Mesodermal cell (in vitro differentiated cells): ENCODE data around the gene SMCHD1. TPM values are rescaled to one million over a fixed set of nuclear protein-coding genes. Genes with fewer than 3 reads are reported as not detected.

Source experiments
- H3K27ac ChIP-seq: 2 replicates; pipeline ENCODE4 v1.7.0; 2013; ENCODE audit warnings: mild to moderate bottlenecking, low read depth, low read length, moderate library complexity; ENCODE audit not compliant: severe bottlenecking
- H3K36me3 ChIP-seq: 2 replicates; pipeline ENCODE4 v1.7.1; 2013; ENCODE audit warnings: mild to moderate bottlenecking, low read length, moderate library complexity; ENCODE audit not compliant: control insufficient read depth, insufficient read depth
- H3K4me1 ChIP-seq: one replicate; pipeline ENCODE4 v1.7.1; 2013; ENCODE audit warnings: mild to moderate bottlenecking, low read length; ENCODE audit not compliant: insufficient read depth, control insufficient read depth, poor library complexity, severe bottlenecking
- H3K4me3 ChIP-seq: 2 replicates; pipeline ENCODE4 v1.7.0; 2013; ENCODE audit warnings: low read length, control low read depth, mild to moderate bottlenecking; ENCODE audit not compliant: insufficient read depth, poor library complexity, severe bottlenecking; ENCODE audit errors: extremely low read depth
- H3K9me3 ChIP-seq: 2 replicates; pipeline ENCODE4 v1.7.1; 2013; ENCODE audit warnings: mild to moderate bottlenecking, low read length, moderate library complexity; ENCODE audit not compliant: control insufficient read depth
- WGBS, 2 experiments: methylation state at CpG; one replicate each; pipeline ENCODE4 v1.1.5; 2013; ENCODE audit warnings: missing lambda C conversion rate in 2 of 2; ENCODE audit not compliant: insufficient coverage in 2 of 2; 5-methylcytosine and 5-hydroxymethylcytosine counted together
- polyA plus RNA-seq, 2 experiments: library from polyadenylated mRNA; stranded (reverse); fragments of 50-300 nt; gene quantifications; one replicate each; pipeline ENCODE4 v1.2.3, GENCODE V29; 2013

The SMCHD1 gene
- polyA plus RNA-seq (2013, experiment 1 of 2): 31.3 TPM
- 40.0 TPM for polyA plus RNA-seq (2013, experiment 2 of 2)

GRCh38 chr18:2655178-2655953 lies at the start of gene SMCHD1:
SMCHD1 (plus strand) TSS chr18:2655726; CDS start chr18:2656076, 350 bp downstream.
- peaks cover under 1% of the 10 kb centered on the region for H3K36me3 ChIP-seq
- H3K4me3 ChIP-seq: peak within 1 kb of the TSS; percentile 92
- peaks cover 4% of the 10 kb centered on the region for H3K4me1 ChIP-seq
- H3K27ac ChIP-seq: peak within 1 kb of the TSS; percentile 91
- no peaks in the 10 kb centered on the region for H3K9me3 ChIP-seq
- WGBS, 2 experiments: 0% methylated on average over 65 to 73 of the region's 100 CpGs

GRCh38 chr18:2606335-2606734 lies 49.2 kb upstream of the SMCHD1 start:
- WGBS, 2 experiments: no CpG with 5 or more reads among the region's 2 CpGs
- peaks cover 41% of the 10 kb centered on the region for H3K36me3 ChIP-seq

GRCh38 chr18:2609604-2610003 lies 45.9 kb upstream of the SMCHD1 start:
- no peaks in the 10 kb centered on the region for H3K4me1 ChIP-seq
- no peaks in the 10 kb centered on the region for H3K9me3 ChIP-seq
- no peak overlapping the region for H3K27ac ChIP-seq
- no CpG with 5 or more reads among the region's 2 CpGs for WGBS, 2 experiments
- H3K36me3 ChIP-seq: peaks cover 60% of the 10 kb centered on the region
- no peak overlapping the region for H3K4me3 ChIP-seq

More at GRCh38 chr18:2606335-2606734, 49.2 kb upstream of the SMCHD1 start:
- Histone ChIP-seq H3K4me1 (no peaks in the 10 kb centered on the region), H3K4me3 (no peak overlapping the region), H3K9me3 (no peaks in the 10 kb centered on the region), H3K27ac (no peak overlapping the region)

- H3K36me3 ChIP-seq: peaks cover 68% of the 10 kb centered on the region
- WGBS, 2 experiments: 100% methylated on average over 1 of the region's 5 CpGs; no CpG with 5 or more reads in 1 of the 2 experiments
Measured at GRCh38 chr18:2610549-2610948, 45.0 kb upstream of the SMCHD1 start.

GRCh38 chr18:2612996-2613395 lies 42.5 kb upstream of the SMCHD1 start:
- WGBS, 2 experiments: 100% methylated on average over 1 of the region's 1 CpG; no CpG with 5 or more reads in 1 of the 2 experiments
- no peak overlapping the region for H3K27ac ChIP-seq
- H3K36me3 ChIP-seq: peaks cover 73% of the 10 kb centered on the region

More at GRCh38 chr18:2610549-2610948, 45.0 kb upstream of the SMCHD1 start:
- Histone ChIP-seq H3K9me3 (no peaks in the 10 kb centered on the region), H3K27ac (no peak overlapping the region), H3K4me3 (no peak overlapping the region), H3K4me1 (no peaks in the 10 kb centered on the region)

GRCh38 chr18:2617401-2617998 lies 38.0 kb upstream of the SMCHD1 start:
- WGBS, 2 experiments: 93 to 100% methylated on average over 1 to 3 of the region's 4 CpGs
- Histone ChIP-seq H3K36me3 (peaks cover 36% of the 10 kb centered on the region), H3K9me3 (no peaks in the 10 kb centered on the region), H3K4me1 (no peaks in the 10 kb centered on the region), H3K27ac (no peak overlapping the region), H3K4me3 (no peak overlapping the region)

More at GRCh38 chr18:2612996-2613395, 42.5 kb upstream of the SMCHD1 start:
- Histone ChIP-seq H3K4me3 (no peak overlapping the region), H3K9me3 (no peaks in the 10 kb centered on the region), H3K4me1 (no peaks in the 10 kb centered on the region)

GRCh38 chr18:2618009-2618408 lies 37.5 kb upstream of the SMCHD1 start:
- Histone ChIP-seq H3K27ac (no peak overlapping the region), H3K9me3 (no peaks in the 10 kb centered on the region), H3K4me1 (no peaks in the 10 kb centered on the region), H3K4me3 (no peak overlapping the region), H3K36me3 (peaks cover 31% of the 10 kb centered on the region)
- no CpG with 5 or more reads among the region's 4 CpGs for WGBS, 2 experiments

- no peaks in the 10 kb centered on the region for H3K9me3 ChIP-seq
- WGBS, 2 experiments: 68 to 80% methylated on average over 4 to 5 of the region's 5 CpGs
- H3K27ac ChIP-seq: no peak overlapping the region
- no peaks in the 10 kb centered on the region for H3K36me3 ChIP-seq
- H3K4me1 ChIP-seq: no peaks in the 10 kb centered on the region
- no peak overlapping the region for H3K4me3 ChIP-seq
Measured at GRCh38 chr18:2625217-2625616, 30.3 kb upstream of the SMCHD1 start.

- Histone ChIP-seq H3K4me3 (no peak overlapping the region), H3K27ac (no peak overlapping the region), H3K4me1 (no peaks in the 10 kb centered on the region), H3K36me3 (no peaks in the 10 kb centered on the region), H3K9me3 (no peaks in the 10 kb centered on the region)
- WGBS, 2 experiments: 83 to 100% methylated on average over 1 of the region's 1 CpG
Measured at GRCh38 chr18:2627821-2628276, 27.7 kb upstream of the SMCHD1 start.

- Histone ChIP-seq H3K27ac (no peak overlapping the region), H3K9me3 (no peaks in the 10 kb centered on the region), H3K36me3 (no peaks in the 10 kb centered on the region), H3K4me1 (no peaks in the 10 kb centered on the region), H3K4me3 (no peak overlapping the region)
- WGBS, 2 experiments: 86 to 96% methylated on average over 2 of the region's 2 CpGs
Measured at GRCh38 chr18:2629003-2629402, 26.5 kb upstream of the SMCHD1 start.

GRCh38 chr18:2635586-2635985 lies 19.9 kb upstream of the SMCHD1 start:
- WGBS, 2 experiments: no CpG with 5 or more reads among the region's 1 CpG
- Histone ChIP-seq H3K9me3 (no peaks in the 10 kb centered on the region), H3K27ac (no peak overlapping the region), H3K4me3 (no peak overlapping the region), H3K4me1 (no peaks in the 10 kb centered on the region), H3K36me3 (no peaks in the 10 kb centered on the region)
